Erythroblast (primary cell): ENCODE measurements around the gene AHCYL2.

Experiments used
- GATA1 ChIP-seq: IDR thresholded peaks from 2 replicates; pipeline ENCODE4 v1.6.1; 2011; ENCODE audit warnings: low read depth, mild to moderate bottlenecking, control low read depth, low read length, moderate library complexity
- POLR2A ChIP-seq: IDR thresholded peaks from 2 replicates; pipeline ENCODE4 v1.6.1; 2011; ENCODE audit warnings: mild to moderate bottlenecking, low read length

DNA sequence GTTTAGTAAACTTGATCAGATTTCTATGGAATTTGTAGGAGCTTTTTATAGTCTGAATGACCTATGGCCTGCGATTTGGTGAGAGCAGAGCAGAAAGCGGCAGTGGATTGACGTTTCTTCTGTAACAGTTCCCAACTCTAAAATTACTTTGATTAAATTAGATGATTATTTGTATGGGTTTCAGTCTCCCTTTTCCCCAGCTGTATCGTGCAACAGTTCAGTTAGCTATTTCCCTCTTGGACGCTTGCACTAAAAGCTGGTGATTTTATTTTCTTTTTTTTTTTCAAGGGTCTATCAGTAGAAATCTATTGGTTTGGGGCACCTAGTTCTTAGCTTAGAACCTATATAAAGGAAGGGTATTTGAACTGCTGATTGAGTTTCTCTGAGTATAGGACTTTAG lies 6.8 kb downstream of the AHCYL2 start:
- TF ChIP-seq POLR2A = no peak
- TF ChIP-seq GATA1 = no peak
